Epithelial cell of proximal tubule (primary cell): ENCODE data around the gene STX3. TPM values are rescaled to one million over a fixed set of nuclear protein-coding genes. Genes with fewer than 3 reads are reported as not detected.

Source experiments
- DNase-seq: peaks from one replicate; pipeline ENCODE4 v3.0.0-alpha.2; 2011; ENCODE audit warnings: low read depth
- H3K4me3 ChIP-seq: 2 replicates; pipeline ENCODE4 v1.5.1; 2011; ENCODE audit warnings: low read depth, mild to moderate bottlenecking, low read length
- CTCF ChIP-seq: conservative IDR thresholded peaks from 2 replicates; pipeline ENCODE4 v1.5.1; 2012; ENCODE audit warnings: low read depth, mild to moderate bottlenecking, low read length
- total RNA-seq: library from RNA; depleted of rRNA; stranded (reverse); fragments of >200 nt; gene quantifications from 2 replicates; pipeline ENCODE4 v1.2.3, GENCODE V29; 2015

Gene STX3
- total RNA-seq, 1 donor from 2014 or later = 45.0 TPM

- no peak overlapping the region for H3K4me3 ChIP-seq
- DNase-seq = no peak
- no peak for TF ChIP-seq CTCF
These were observed 12.0 kb downstream of the STX3 start for GRCh38 chr11:59767225-59767611.

GRCh38 chr11:59769111-59769510 lies 13.9 kb downstream of the STX3 start:
- no peak overlapping the region for H3K4me3 ChIP-seq
- TF ChIP-seq CTCF = no peak
- no peak for DNase-seq

- TF ChIP-seq CTCF = no peak
- H3K4me3 ChIP-seq = no peak overlapping the region
- DNase-seq = no peak
These were observed 14.7 kb downstream of the STX3 start for GRCh38 chr11:59769828-59770227.

- no peak overlapping the region for H3K4me3 ChIP-seq
- no peak for TF ChIP-seq CTCF
- DNase-seq = no peak
These were observed 15.1 kb downstream of the STX3 start for GRCh38 chr11:59770319-59770718.

GRCh38 chr11:59770869-59771268 lies 15.7 kb downstream of the STX3 start:
- TF ChIP-seq CTCF = no peak
- no peak overlapping the region for H3K4me3 ChIP-seq
- no peak for DNase-seq

GRCh38 chr11:59771605-59772004 lies 16.4 kb downstream of the STX3 start:
- TF ChIP-seq CTCF = no peak
- no peak for DNase-seq
- H3K4me3 ChIP-seq = no peak overlapping the region

- TF ChIP-seq CTCF = no peak
- no peak for DNase-seq
- no peak overlapping the region for H3K4me3 ChIP-seq
These were observed 17.9 kb downstream of the STX3 start for GRCh38 chr11:59773083-59773440.
